ENCODE data around the gene SLC7A6OS. TPM values are rescaled to one million over a fixed set of nuclear protein-coding genes. Genes with fewer than 3 reads are reported as not detected.

Gene SLC7A6OS
- polyA plus RNA-seq, 3 donors = 9.3 to 10.5 (median 9.7) TPM

- peak overlapping the region; percentile 68 for H3K4me2 ChIP-seq (replicated peaks; ENCODE audit: extremely low read depth, low read length, poor library complexity, severe bottlenecking)
These were observed 24.3 kb downstream of the SLC7A6OS start for GRCh38 chr16:68286153-68287074.

More at GRCh38 chr16:68286153-68287074, 24.3 kb downstream of the SLC7A6OS start:
- peak overlapping the region; percentile 73 to 99 (median 86) for H3K27ac Mint-ChIP-seq
- TF ChIP-seq CTCF (IDR thresholded peaks at IDR 0.05) = no peak
- peaks cover 0 to 2% (median 0%) of the 10 kb centered on the region in 7 donors for H3K9me3 Mint-ChIP-seq
- H3K27me3 Mint-ChIP-seq (ENCODE audit: low read depth in 3 of 3) = no peaks in the 10 kb centered on the region
- Histone ChIP-seq H3K27ac (ENCODE audit: low read depth in 1 of 2, low read length in 2 of 2) (peak overlapping the region; percentile 67 to 79), H3K4me3 (replicated peaks in 1 of 3; ENCODE audit: low read depth in 2 of 3, low read length in 3 of 3) (peak overlapping the region in 1 of 3 experiments; percentile 64), H3K9ac (ENCODE audit: insufficient read depth, low read length, poor library complexity, severe bottlenecking) (no peak overlapping the region), H3K9me3 (replicated peaks in 1 of 2; ENCODE audit: control insufficient read depth in 1 of 2, insufficient read depth in 1 of 2, low read length in 2 of 2) (no peaks in the 10 kb centered on the region), H2AFZ (ENCODE audit: insufficient read depth, low read depth, low read length, poor library complexity, severe bottlenecking) (peak overlapping the region; percentile 55), H3K4me1 (ENCODE audit: control insufficient read depth in 1 of 2, insufficient read depth in 2 of 2, low read length in 2 of 2) (peaks cover 75 to 79% of the 10 kb centered on the region in 2 donors), H3K79me2 (ENCODE audit: insufficient read depth, low read length) (peaks cover 37% of the 10 kb centered on the region), H3K36me3 (replicated peaks in 1 of 2; ENCODE audit: control insufficient read depth in 1 of 2, insufficient read depth in 2 of 2, low read length in 2 of 2) (peaks cover 12 to 45% of the 10 kb centered on the region in 2 donors), H3K27me3 (ENCODE audit: control insufficient read depth in 2 of 2, insufficient read depth in 2 of 2, low read length in 2 of 2) (no peaks in the 10 kb centered on the region), H4K20me1 (ENCODE audit: insufficient read depth, low read length) (no peaks in the 10 kb centered on the region)
- H3K36me3 Mint-ChIP-seq = peaks cover 49% of the 10 kb centered on the region in 2 donors
- peaks cover 79% of the 10 kb centered on the region for H3K4me1 Mint-ChIP-seq
- H3K4me3 Mint-ChIP-seq = peak overlapping the region; percentile 66 to 87
- intact Hi-C loops (cut with micrococcal nuclease) = no loop called here
- WGBS (ENCODE audit: insufficient coverage) = 16% methylated on average over 6 of the region's 12 CpGs
- DNase-seq = peak; percentile 27 to 57 (median 38)
